GM12878 (cell line): Measurements from ENCODE around the gene ANO6. TPM values are rescaled to one million over a fixed set of nuclear protein-coding genes. Genes with fewer than 3 reads are reported as not detected.

ENCODE experiments used
- ATAC-seq: fragments of 200-7000 bp; cut with Tn5 transposase; 3 replicates; pipeline ENCODE4 v1.9.1; 2020; ENCODE audit warnings: mild to moderate bottlenecking, moderate library complexity
- BruUV-seq: library from RNA; stranded (reverse); fragments of 400-500 nt; replicated peaks from 2 replicates; lab custom pipeline; 2021; lab: Mats Ljungman, UMichigan
- CTCF ChIA-PET: fragments of 300-600 bp; sonication (Branson Sonifier 250); formaldehyde crosslinking; extraction: SDS; loops from one replicate; lab custom pipeline; 2021; ENCODE audit warnings: inconsistent platforms; lab: Yijun Ruan, JAX
- POLR2A ChIA-PET: fragments of 350-600 bp; formaldehyde crosslinking; extraction: SDS; loops from one replicate; lab custom pipeline; 2021; ENCODE audit warnings: inconsistent platforms; lab: Charles Lee
- RAD21 ChIA-PET: fragments of 300-600 bp; sonication (Branson Sonifier 250); formaldehyde crosslinking; loops from one replicate; lab custom pipeline; 2023; ENCODE audit warnings: antibody characterized with exemption; ENCODE audit not compliant: unreplicated experiment; lab: Charles Lee
- SMC1A ChIA-PET: fragments of 300-600 bp; sonication (Branson Sonifier 250); formaldehyde crosslinking; loops from one replicate; lab custom pipeline; 2023; ENCODE audit not compliant: unreplicated experiment, uncharacterized antibody; lab: Charles Lee
- DNase-seq: peaks from one replicate; pipeline ENCODE4 v3.0.0-alpha.2; 2011; ENCODE audit warnings: low read depth, low spot score
- FAIRE-seq: peaks from 3 replicates; lab custom pipeline; 2011; peaks lifted over from hg19 to GRCh38; lab: Jason Lieb, UNC
- H2AFZ ChIP-seq: 2 replicates; pipeline ENCODE4 v1.6.0; 2011; ENCODE audit warnings: low read depth, low read length, control low read depth; ENCODE audit not compliant: control insufficient read depth
- H3K27ac ChIP-seq: 2 replicates; pipeline ENCODE4 v1.5.1; 2011; ENCODE audit warnings: control low read depth; ENCODE audit not compliant: control insufficient read depth, insufficient read depth
- H3K27me3 ChIP-seq, 2 experiments: replicated peaks in 1 of 2; 2 replicates each; pipeline versions ENCODE4 v1.6.0 to v1.6.1; 2011; ENCODE audit warnings: low read length in 1 of 2; ENCODE audit not compliant: control insufficient read depth in 2 of 2, insufficient read depth in 2 of 2
- H3K36me3 ChIP-seq, 2 experiments: 2 replicates each; pipeline ENCODE4 v1.5.1; 2011; ENCODE audit warnings: low read length in 1 of 2; ENCODE audit not compliant: control insufficient read depth in 2 of 2, insufficient read depth in 2 of 2
- H3K4me1 ChIP-seq: 2 replicates; pipeline ENCODE4 v1.6.1; 2011; ENCODE audit warnings: mild to moderate bottlenecking, low read length, moderate library complexity, mixed read lengths; ENCODE audit not compliant: control insufficient read depth, insufficient read depth
- H3K4me2 ChIP-seq: 2 replicates; pipeline ENCODE4 v1.6.0; 2011; ENCODE audit warnings: control low read depth; ENCODE audit not compliant: control insufficient read depth, insufficient read depth
- H3K4me3 ChIP-seq: fragments of 200-600 bp; sonication (generic); 2 replicates; pipeline ENCODE4 v1.5.1; 2016
- H3K79me2 ChIP-seq: 2 replicates; pipeline ENCODE4 v1.6.0; 2011; ENCODE audit warnings: low read length; ENCODE audit not compliant: control insufficient read depth, insufficient read depth
- H3K9ac ChIP-seq: 2 replicates; pipeline ENCODE4 v1.8.0; 2011; ENCODE audit warnings: low read length, control low read depth, mixed read lengths; ENCODE audit not compliant: control insufficient read depth, insufficient read depth
- H3K9me3 ChIP-seq: replicated peaks from 3 replicates; pipeline ENCODE4 v1.5.1; 2011; ENCODE audit warnings: mild to moderate bottlenecking, low read length; ENCODE audit not compliant: control insufficient read depth, insufficient read depth
- H4K20me1 ChIP-seq: 2 replicates; pipeline ENCODE4 v1.6.0; 2011; ENCODE audit not compliant: control insufficient read depth, insufficient read depth
- BRCA1 ChIP-seq: IDR thresholded peaks from 2 replicates; pipeline ENCODE4 v1.6.1; 2011; ENCODE audit warnings: low read depth, low read length, improper control_type of control experiment
- CBFB ChIP-seq: IDR thresholded peaks from 2 replicates; pipeline ENCODE4 v1.6.1; 2016; ENCODE audit warnings: antibody characterized with exemption, low read depth
- CHD1 ChIP-seq: IDR thresholded peaks from 2 replicates; pipeline ENCODE4 v1.6.1; 2012; ENCODE audit warnings: low read depth, low read length, improper control_type of control experiment
- ETV6 ChIP-seq, 2 experiments: fragments of 450-650 bp in 1 of 2; IDR thresholded peaks in 1 of 2; conservative IDR thresholded peaks in 1 of 2; 2 replicates each; pipeline ENCODE4 v1.6.1; 2014; ENCODE audit warnings: antibody characterized with exemption in 1 of 2, borderline replicate concordance in 1 of 2, low read depth in 1 of 2, mild to moderate bottlenecking in 1 of 2, moderate library complexity in 1 of 2
- MTA3 ChIP-seq: IDR thresholded peaks from 2 replicates; pipeline ENCODE4 v1.6.1; 2012; ENCODE audit warnings: low read length, inconsistent platforms, borderline replicate concordance
- PRDM15 ChIP-seq: fragments of 450-650 bp; formaldehyde crosslinking; IDR thresholded peaks from 2 replicates; pipeline ENCODE4 v1.4.0; 2020; ENCODE audit warnings: mild to moderate bottlenecking, moderate library complexity
- RAD21 ChIP-seq: IDR thresholded peaks from 2 replicates; pipeline ENCODE4 v1.6.1; 2011; ENCODE audit warnings: mild to moderate bottlenecking, low read depth, low read length, moderate library complexity; ENCODE audit not compliant: insufficient read depth
- RELB ChIP-seq: fragments of 450-650 bp; IDR thresholded peaks from 2 replicates; pipeline ENCODE4 v1.6.1; 2017; ENCODE audit warnings: low read depth, mild to moderate bottlenecking, moderate library complexity
- SIN3A ChIP-seq: IDR thresholded peaks from 2 replicates; pipeline ENCODE4 v1.6.1; 2012; ENCODE audit warnings: low read depth, low read length, improper control_type of control experiment
- SMC3 ChIP-seq: IDR thresholded peaks from 2 replicates; pipeline ENCODE4 v1.6.1; 2011; ENCODE audit warnings: low read length, improper control_type of control experiment, borderline replicate concordance
- TAF1 ChIP-seq: IDR thresholded peaks from 2 replicates; pipeline ENCODE4 v1.6.1; 2011; ENCODE audit warnings: mild to moderate bottlenecking, low read depth, low read length, borderline replicate concordance
- ZNF687 ChIP-seq: fragments of 450-650 bp; IDR thresholded peaks from 2 replicates; pipeline ENCODE4 v1.6.1; 2017; ENCODE audit warnings: mild to moderate bottlenecking, moderate library complexity
- WGBS: methylation state at CpG from one replicate; pipeline ENCODE4 v1.1.6; 2016; ENCODE audit warnings: low lambda C conversion rate; ENCODE audit not compliant: insufficient replicate concordance, insufficient coverage; ENCODE audit errors: missing lambda C conversion rate; 5-methylcytosine and 5-hydroxymethylcytosine counted together
- in situ Hi-C: fragments of 300-500 bp; cut with MboI; formaldehyde crosslinking; loops from 9 replicates; pipeline ENCODE4 v1.14.3; 2018; ENCODE audit warnings: mixed read lengths
- intact Hi-C: fragments of 100-400 bp; cut with micrococcal nuclease; formaldehyde crosslinking; loops from one replicate; pipeline ENCODE4 v1.14.2; 2022; ENCODE audit not compliant: unreplicated experiment
- polyA plus RNA-seq, 11 experiments: library from polyadenylated mRNA; depleted of rRNA in 4 of 11; unstranded in 6 of 11; stranded (reverse) in 5 of 11; fragments of >200 nt; fragmentation: Nextera tagmentation in 4 of 11; fragmentation: Illumina TruSeq in 1 of 11; extraction: Ambion mirVana in 4 of 11; extraction: Trizol in 1 of 11; gene quantifications; 1 replicate in 1 of 11; 2 replicates in 10 of 11; pipeline versions ENCODE4 v1.2.1 to v1.2.3, GENCODE V29; 2011 to 2016; ENCODE audit warnings: inconsistent platforms in 2 of 11, missing spikeins in 2 of 11, low read depth in 1 of 11
- total RNA-seq, 4 experiments: library from RNA; depleted of rRNA in 3 of 4; stranded (reverse); fragments of >200 nt in 3 of 4; fragmentation: Illumina TruSeq in 1 of 4; extraction: Trizol in 1 of 4; gene quantifications; 2 replicates each; pipeline versions ENCODE4 v1.2.1 to v1.2.3, GENCODE V29; 2013 to 2021

ANO6 gene
- total and polyA plus RNA-seq, 10 of the 15 experiments (the other 5 are each of a cell fraction or from before 2014, with no cell fraction given): 4.6 to 30.3 (median 26.0) TPM

GRCh38 chr12:45381351-45381750 is 165.5 kb downstream of the ANO6 start (continued):
- no peak for TF ChIP-seq PRDM15 (CRISPR knock-in tag)
- no peak for TF ChIP-seq SIN3A
- no peak for TF ChIP-seq BRCA1
- TF ChIP-seq MTA3: no peak

- Histone ChIP-seq H3K4me3 (no peak overlapping the region), H3K27me3 (no peaks in the 10 kb centered on the region), H3K27ac (no peak overlapping the region), H3K9me3 (peaks cover 2% of the 10 kb centered on the region; the same call in 1 of the 3 replicates), H2AFZ (no peak overlapping the region), H3K79me2 (no peaks in the 10 kb centered on the region), H3K4me2 (no peak overlapping the region), H3K9ac (no peak overlapping the region), H3K4me1 (no peaks in the 10 kb centered on the region), H3K36me3 (peaks cover 5 to 22% of the 10 kb centered on the region in 2 experiments), H4K20me1 (no peaks in the 10 kb centered on the region)
- FAIRE-seq (no peak), DNase-seq (no peak), ATAC-seq (no peak; the same call in 2 of the 3 replicates)
- in situ Hi-C loops: no loop called here
- ChIA-PET SMC1A (interaction anchor here (0.8 to 1.8 kb wide), 10 partner anchors 15 to 218 kb away, joined by 3 to 7 read pairs (median 3); partner anchors contain the start of gene ANO6), POLR2A (no interaction called here), RAD21 (interaction anchor here (0.7 to 2.3 kb wide), 3 partner anchors 205 to 257 kb away, joined by 3 to 14 read pairs (median 8); no protein-coding TSS in a partner anchor), CTCF (interaction anchor here (0.7 to 3.3 kb wide), 14 partner anchors 31 to 223 kb away, joined by 3 to 25 read pairs (median 3); partner anchors contain the start of gene ANO6)
- WGBS: 10% methylated on average over 1 of the region's 1 CpG
- BruUV-seq: no TSS peak
- intact Hi-C loops: loop anchor here (1.0 kb wide), 1 partner anchor 218 kb away; no protein-coding TSS in a partner anchor
- TF ChIP-seq RAD21 (peak; percentile 50), TAF1 (no peak), SMC3 (peak; percentile 57; the same call in 1 of the 2 replicates), CBFB (no peak), RELB (no peak), ZNF687 (no peak), CHD1 (no peak), ETV6 (conservative IDR thresholded peaks at IDR 0.05 in 1 of 2, IDR thresholded peaks at IDR 0.05 in 1 of 2; ENCODE audit: borderline replicate concordance in 1 of 2, low read depth in 1 of 2) (no peak)
Observed at GRCh38 chr12:45388545-45388944, 172.7 kb downstream of the ANO6 start.
